G401.6 (cell line): ENCODE data around the gene RALB.

Experiments used
- FAIRE-seq: peaks from 2 replicates; lab custom pipeline; 2012; peaks lifted over from hg19 to GRCh38; lab: Jason Lieb, UNC

RALB gene

GRCh38 chr2:120252225-120253020, at the start of gene RALB:
Gene RALB (plus strand): TSS chr2:120252852. CDS start chr2:120278665, 25,813 bp downstream.
- FAIRE-seq: peak; percentile 96

DNA sequence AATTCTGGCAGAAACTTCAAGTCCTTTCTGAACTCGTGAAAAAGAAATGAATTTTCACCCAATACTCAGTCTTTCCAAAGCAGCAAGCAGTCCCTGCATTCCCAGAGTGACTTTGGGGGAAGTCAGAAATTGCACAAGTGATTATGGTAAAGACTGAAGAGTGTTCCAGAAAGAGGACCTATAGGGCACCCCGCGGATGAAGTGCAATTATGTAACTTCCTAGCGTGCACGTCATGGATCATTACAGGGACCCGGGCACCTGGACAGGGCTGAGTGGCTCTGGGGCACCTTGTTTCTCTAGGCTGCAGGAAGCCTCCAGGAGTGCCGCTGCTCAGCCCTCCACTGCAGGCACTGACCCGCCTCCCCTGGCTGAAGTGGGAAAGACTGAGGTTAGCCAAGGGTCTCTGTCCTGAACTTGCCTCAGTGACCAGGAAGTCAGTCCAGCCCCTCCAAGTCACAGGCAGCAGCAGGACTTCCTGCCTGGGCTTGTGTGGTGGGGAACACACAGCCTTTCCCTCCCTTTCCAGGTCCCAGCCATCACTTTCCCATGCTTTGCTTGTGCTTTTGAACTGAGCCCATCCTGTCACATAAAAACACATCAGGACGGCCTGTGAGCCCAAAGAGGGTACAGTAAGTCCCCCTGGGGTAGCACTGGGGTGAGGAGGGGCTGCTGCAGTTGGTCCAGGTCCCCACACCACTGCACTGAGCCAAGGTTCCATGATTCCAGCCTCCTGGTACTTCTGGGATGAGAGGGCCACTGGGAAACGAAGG, 49.2 kb upstream of the RALB start:
- FAIRE-seq: no peak

- no peak for FAIRE-seq
These were observed 48.6 kb upstream of the RALB start for GRCh38 chr2:120204022-120204405.

DNA sequence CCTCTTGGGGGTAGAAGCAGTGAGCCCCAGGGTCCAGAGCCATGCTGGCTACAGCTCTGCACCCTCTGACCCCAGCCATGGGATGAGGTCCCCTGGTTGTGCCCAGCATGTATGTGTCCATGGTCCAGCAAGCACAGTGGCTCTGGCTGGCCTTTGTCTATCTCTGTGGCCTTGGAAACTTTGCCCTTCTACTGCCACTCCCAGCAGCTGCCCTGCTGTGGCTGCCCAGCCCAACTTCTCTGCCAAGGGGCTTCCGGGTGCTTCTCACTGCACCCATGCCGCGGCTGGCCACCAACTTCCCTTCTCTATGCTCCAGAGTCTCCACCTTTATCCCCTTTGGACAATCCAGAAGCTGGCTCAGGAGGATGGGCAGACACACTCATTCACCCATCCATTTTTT, 48.2 kb upstream of the RALB start:
- no peak for FAIRE-seq

- no peak for FAIRE-seq
These were observed 47.5 kb upstream of the RALB start for GRCh38 chr2:120204945-120205670.

DNA sequence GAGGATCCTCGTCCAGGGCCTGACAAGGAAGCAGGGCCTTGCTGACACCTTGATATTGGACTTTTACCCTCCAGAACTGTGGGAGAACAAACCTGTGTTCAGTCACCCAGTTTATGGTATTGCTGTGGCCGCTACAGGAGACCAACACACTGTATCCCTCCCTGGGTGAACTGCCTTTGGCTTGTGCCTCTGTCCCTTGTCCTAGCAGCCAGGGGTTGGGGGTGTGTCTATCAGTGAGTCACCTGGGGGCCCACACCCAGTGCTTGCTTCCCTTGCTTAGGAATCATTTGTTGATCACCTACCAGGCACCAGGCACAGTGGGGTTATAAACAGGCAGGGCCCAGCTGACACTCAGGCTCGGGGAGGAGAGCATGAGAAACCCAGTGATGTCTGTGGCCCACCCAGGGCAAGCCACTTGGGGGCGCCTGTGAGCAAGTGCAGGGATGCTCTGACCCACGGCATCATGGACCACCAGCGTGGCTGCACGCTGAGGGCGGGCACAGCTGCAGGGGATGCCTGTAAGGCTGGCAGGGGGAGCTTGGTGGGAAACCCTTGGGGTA, 46.5 kb upstream of the RALB start:
- FAIRE-seq: no peak

DNA sequence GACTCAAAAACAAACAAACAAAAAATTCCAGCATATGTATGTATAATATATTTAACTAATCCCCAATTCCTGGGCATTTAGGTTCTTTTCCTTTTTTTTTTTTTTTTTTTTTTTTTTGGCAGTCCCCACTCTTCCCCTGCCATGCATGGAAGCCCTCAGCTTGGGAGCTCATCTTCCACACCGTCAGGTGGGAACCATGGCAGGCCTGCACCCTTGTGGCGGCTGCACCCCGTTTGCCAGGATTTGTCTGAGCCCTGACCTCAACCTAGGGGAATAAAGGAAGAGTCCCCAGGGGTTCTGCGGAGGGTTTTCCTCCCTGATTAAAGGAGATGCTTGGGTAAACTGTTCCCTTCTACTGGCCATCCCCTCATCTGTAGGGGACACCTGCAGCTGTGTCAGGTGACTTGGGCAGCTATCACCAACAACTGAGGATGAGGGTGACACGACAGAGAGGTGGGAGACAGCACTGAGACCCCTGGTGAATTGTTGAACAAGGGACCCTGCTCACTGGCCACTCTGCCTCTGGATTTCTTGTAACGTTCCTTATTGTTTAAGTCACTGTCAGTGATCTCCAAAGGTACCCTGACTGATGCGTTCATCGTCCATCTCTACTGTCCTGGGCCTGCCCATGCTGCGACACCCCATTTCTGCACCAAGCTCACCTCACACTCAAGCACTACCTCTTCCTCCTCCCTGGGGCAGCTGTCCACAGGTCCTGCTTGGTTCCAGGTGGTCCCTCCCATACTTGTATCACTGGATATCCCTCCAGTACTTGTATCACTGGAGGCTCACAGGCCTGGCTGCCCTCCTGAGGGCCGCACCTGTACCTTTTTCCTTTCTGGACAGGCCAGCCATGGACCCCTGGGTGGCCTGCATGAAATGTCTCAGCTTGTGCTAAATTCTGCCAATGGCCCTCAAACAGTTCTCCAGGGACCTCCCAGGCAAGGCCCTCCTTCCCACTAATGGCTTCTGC, 44.0 kb upstream of the RALB start:
- no peak for FAIRE-seq

GRCh38 chr2:120209427-120210269, 43.0 kb upstream of the RALB start:
- FAIRE-seq: no peak

DNA sequence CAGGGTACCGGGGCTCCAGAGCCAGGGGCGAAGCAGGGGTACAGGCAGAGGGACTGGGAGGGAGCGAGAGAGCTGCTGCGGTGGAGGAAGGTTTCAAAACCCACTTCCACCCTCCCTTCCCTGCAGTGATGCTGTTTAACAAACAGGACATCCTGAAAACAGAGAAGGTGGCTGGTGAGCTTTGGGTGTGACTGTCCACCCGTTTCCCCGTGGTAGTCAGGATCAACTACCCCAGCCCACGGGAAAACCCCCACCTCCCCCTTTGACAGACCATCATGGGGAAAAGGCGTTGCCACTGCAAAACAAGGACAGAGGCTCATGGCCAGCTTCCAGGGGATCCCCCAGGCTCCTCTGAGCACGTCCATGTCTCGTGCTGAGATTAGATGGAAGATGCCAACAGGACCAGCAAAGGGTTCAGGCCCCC, 42.4 kb upstream of the RALB start:
- no peak for FAIRE-seq

DNA sequence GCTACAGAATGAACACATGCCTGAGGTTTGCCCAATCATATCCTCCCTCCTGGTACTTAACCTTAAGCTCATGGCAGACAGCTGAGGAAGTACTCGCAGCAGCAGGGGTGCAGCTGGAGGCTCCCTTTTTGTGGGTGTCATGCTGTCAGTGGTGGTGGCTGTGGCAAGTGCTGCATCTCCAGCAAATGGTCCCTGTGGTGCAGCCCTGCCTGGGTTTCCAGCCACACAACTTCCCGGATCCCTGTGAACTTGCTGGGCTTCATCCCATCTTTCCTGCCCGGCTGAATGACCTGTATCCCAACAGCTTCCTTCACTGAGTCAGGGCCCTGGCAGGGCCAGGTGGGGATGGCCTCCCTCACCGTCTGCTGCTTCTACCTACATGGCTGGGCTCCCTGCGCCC, 34.5 kb upstream of the RALB start:
- FAIRE-seq: no peak

- FAIRE-seq: no peak
These were observed 33.4 kb upstream of the RALB start for GRCh38 chr2:120219291-120219690.

GRCh38 chr2:120219766-120220165, 32.9 kb upstream of the RALB start:
- no peak for FAIRE-seq

GRCh38 chr2:120220756-120221155, 31.9 kb upstream of the RALB start:
- no peak for FAIRE-seq

- no peak for FAIRE-seq
These were observed 31.0 kb upstream of the RALB start for GRCh38 chr2:120221616-120222015.

DNA sequence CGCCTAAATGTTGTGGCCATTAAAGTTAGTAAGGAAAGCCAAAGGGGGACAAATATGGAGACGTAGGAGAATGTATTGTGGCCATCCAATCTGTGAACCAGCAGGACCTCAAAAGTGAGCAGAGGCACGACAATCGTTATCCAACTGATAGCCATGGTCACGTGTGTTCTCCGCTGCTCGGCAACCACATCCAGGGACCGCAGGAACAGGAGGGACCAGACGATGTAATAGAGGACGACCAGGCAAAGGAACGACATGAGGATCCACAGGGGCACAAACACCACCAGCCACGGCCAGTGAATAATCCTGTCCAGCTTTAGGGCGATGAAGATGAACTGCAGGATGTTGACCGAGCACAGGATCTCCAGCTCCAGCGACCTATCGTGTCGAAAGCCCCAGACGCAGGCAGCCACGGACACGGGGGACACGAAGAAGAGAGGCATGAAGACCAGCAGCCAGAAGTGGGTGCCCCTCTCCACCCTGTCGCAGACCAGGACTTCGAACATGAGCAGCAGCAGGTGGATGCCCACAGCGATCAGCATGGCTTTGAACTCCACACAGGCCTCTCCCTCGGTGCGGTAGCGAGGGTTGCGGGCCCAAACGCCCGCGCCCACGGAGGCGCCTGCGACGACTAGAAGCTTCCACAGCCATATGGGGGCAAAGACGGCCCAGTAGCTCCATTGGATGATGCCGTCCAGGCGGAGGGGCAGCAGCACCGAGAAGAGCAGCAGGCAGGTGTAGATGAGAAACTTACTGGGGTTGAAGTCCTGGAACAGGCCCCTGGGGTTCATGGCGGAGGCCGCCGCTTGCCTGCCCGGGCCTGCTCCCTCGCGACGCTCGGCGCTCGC, 30.2 kb upstream of the RALB start:
- FAIRE-seq: no peak

DNA sequence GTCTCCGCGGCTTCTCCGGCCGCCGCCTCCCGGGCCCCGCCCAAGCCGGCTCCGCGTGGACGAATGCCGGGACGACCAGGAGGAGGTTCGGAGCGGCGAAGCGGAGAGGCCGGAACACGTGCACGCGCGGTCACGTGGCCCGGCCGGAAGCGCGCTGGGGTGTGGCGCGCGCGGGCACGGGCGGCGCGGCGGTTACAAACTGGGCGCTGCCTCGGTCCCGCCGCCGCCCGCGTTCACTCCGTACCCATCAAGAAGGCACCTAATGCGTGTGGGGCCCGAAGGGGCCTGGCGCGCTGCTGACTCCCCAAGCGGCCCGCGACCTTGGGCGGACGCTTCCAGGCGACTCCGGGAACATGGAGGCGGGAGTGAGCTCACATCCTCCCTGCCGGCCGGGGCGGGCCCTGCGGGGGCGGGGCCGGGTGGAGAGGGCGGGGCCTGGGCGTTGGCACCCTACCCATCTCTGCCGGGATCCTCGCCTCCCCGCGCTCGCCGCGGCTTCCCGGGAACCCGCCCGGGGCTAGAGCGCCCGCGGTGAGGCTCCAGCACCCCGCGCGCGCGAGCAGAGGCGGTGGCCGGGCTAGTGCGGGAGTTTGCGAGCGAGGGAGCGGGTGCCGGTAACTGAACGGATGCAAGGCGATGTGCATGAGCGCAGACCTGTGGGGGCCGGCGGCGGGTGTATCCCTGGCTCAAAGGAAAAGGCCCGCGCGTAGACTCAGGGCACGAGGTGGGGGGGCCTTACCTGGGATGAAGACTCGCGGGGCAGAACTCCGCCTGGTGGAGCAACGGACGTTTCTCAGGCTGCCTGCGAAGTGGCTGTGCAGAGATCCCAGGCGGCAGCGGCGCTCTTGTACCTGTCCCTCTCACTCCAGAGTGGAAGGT, 29.4 kb upstream of the RALB start, which contains the start of gene TMEM185B:
TMEM185B (minus strand) TSS at position 367 of the 879 bp plus-strand sequence. CDS start 424 bp downstream, outside the sequence.
- FAIRE-seq: no peak

- FAIRE-seq: no peak
These were observed 28.4 kb upstream of the RALB start for GRCh38 chr2:120224256-120224655.
